HL-60/S4 treated with phorbol 12-myristate 13-acetate at 8.2 ng/mL for 4 days and 3 days (cell line): Measurements from ENCODE around the gene ATP2A1.
"Not testable (repeated sequence)": the region's sequence is repeated elsewhere in the genome, so short reads cannot be mapped to it uniquely, and the experiment has no call there.

Experiments
- in situ Hi-C: fragments of 300-500 bp; cut with MboI; formaldehyde crosslinking; loops from 2 replicates; pipeline ENCODE4 v1.15.0; 2022; ENCODE audit warnings: low sequenced_read_pairs

Gene ATP2A1

DNA sequence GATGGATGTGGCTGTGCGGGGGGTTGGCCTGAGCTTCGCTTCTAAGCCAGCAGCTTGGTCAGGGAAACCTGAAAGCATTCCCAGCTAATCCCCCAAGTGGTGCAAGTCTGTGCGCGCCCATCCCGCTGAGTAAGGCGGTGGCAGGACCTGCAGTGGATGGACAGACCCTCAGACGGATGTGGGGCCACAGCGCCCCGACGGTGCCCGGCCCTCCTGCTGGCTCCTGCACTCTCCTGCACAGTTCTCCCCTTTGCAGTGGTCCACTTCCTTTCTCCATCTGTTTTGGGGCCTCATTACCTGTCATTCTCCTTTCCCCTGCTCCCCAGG lies 2.3 kb downstream of the ATP2A1 start:
- in situ Hi-C loops, result no loop called here

DNA sequence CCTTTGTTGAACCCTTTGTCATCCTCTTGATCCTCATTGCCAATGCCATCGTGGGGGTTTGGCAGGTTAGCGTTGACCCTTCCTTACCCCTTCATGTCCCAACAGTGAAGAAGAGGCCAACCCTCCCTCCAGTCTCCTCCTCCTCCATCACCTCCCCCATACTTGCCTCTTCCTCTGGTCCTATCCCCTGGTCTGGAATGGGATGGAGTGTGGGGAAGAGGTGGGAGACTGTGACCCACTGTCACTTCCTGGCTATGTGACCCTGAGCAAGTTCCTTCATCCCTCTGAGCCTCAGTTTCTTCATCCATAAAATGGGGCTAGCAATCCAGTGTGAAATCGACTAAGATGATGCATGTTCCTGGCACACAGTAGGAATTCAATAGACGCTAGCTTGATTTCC lies 2.7 kb downstream of the ATP2A1 start:
- in situ Hi-C loops, result no loop called here

DNA sequence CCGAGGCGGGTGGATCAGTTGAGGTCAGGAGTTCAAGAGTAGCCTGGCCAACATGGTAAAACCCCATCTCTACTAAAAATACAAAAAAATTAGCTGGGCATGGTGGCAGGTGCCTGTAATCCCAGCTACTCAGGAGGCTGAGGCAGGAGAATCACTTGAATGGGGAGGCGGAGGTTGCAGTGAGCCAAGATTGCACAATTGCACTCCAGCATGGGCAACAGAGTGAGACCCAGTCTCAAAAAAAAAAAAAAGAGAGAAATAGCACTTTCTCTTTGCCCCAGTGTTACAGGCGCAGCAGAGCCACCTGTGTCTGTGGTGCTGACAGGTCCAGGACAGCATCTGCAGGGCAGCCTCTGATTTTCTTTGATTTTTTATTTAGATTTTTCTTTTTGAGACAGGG lies 3.3 kb downstream of the ATP2A1 start:
- in situ Hi-C loops, result not testable (repeated sequence)

DNA sequence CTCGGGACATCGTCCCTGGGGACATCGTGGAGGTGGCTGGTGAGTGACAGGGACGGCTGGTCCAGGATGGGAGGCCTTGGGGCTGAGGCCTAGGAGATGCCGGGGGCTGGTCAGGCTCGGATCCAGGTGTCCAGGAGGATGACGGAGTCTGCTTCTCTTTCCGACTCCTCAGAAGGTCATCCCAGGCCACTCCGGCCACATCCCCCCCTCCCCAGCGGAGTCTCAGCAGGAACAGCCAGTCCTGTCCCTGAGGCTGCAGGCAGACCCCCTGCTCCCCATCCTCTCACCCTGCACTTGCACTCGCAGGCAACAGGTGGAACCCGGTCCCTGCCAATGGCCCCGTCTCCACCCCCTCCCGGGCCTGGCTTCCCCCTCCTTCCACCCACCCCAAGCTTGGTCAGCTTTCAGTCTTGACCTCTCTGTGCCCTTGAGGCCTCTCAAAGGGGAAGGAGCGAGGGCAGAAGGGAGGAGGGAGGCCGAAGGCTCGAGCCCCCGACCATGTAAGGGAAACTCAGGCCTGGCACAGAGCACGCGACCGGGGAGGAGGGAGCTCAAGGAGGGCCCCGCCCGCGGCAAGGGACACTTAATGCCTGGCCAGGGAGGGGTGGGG lies 4.4 kb downstream of the ATP2A1 start:
- in situ Hi-C loops, result no loop called here

DNA sequence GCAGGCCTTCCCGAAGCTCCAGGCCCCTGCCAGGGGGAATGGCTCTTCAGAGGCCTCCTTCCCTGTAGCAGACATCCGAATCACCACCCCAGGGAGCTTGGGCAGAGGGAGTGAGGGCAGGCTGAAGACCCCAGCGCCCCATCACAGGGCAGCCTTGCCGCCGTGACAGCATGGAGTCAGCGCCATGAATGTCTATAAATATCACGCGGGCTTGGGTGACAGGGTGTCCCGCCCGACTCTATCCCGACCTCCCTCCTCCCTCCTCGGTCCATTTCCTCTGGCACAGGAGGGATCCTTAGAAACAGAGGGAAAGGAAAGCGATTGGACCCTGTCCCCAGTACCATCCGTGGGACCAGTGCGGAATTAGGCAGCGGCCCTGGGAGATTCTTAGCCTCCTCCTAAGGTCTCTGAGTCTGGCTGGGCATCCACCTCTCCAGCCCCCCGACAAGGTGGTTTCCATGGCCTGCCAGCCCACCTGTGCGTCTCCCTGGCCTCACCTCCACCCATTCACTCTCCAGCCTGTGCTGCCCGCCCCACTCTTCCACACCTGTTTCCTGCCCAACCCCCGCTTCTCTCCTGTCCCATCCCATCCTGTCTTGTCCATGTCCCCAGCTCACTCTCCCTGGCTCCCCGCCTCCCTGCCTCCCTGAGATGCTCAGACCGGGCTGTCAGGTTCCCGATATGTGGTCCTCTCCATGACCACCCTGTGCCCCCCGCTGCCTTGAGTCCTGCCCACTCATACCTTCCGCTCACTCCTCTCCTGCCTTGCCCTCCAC lies 5.1 kb downstream of the ATP2A1 start:
- in situ Hi-C loops, result no loop called here

GRCh38 chr16:28884045-28884444 lies 5.8 kb downstream of the ATP2A1 start:
- in situ Hi-C loops, result no loop called here

GRCh38 chr16:28886945-28887344 lies 8.7 kb downstream of the ATP2A1 start:
- in situ Hi-C loops, result no loop called here

DNA sequence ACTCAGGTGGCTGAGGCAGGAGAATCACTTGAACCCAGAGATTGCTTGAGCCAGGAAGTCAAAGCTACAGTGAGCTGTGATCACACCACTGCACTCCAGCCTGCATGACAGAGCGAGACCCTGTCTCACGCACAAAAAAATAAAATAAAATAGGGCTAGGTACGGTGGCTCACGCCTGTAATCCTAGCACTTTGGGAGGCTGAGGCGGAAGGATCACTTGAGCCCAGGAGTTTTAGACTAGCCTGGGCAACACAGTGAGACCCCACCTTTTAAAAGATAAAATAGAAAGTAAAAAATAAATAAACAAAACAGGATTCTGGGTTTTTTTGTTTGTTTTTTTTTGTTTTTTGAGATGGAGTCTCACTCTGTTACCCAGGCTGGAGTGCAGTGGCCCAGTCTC lies 12.1 kb downstream of the ATP2A1 start:
- in situ Hi-C loops, result not testable (repeated sequence)

DNA sequence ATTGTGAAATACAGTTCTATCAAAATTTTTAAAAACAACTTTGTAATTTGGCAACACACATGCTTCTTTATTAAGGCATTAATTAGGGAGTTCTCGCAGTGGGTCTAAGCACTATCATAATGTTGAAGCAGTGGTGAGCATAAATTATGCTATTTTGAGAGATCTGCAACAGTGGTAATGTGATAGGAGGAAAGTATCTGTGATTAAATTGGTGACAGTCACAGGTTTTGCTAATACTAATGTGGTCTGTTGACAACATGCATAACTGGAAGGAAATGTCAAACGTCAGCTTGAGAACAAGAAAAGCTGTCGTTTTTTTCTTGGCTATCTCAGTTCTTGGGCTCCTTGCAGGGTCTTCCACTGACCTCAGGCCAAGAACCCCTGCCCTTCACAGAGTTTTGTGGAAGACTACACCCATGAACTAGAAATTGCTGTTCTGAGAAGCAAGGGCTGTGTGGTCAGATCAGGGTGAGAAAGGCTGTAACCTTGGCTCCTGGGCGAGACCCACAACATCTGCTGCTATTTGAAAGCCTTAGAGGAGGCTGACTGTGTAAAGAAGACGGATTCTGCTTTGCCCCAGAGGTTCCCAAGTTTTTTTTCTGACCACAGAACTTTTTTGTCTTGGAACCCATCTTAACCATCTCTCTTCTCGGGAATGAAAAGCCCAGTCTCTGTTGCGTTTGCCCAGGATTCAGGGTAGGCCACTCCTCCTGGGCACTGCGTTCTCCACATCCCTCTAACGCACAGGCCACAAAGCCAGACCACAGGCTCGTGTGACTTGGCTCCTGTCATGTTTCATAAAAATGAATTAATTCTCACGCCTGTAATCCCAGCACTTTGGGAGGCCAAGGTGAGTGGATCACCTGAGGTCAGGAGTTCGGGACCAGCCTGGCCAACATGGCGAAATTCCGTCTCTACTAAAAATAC lies 13.9 kb downstream of the ATP2A1 start:
- in situ Hi-C loops, result no loop called here

DNA sequence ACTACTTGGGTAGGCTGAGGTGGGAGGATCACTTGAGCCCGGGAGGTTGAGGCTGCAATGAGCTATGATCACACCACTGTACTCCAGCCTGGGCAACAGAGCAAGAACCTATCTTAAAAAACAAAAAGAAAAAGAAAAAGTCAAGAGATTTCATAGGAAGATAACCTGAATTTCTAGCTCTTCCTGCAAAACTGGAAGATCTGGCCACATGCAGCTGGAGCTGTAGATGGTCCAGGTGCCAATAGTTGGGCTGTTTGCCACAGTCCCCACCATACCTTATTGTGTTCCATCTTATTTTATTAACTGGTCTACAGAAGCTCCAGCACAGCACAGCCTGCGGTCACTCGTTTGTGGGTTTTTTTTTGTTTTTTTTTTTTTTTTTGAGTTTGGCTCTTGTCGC lies 15.0 kb downstream of the ATP2A1 start:
- in situ Hi-C loops, result no loop called here

- in situ Hi-C loops, result no loop called here
Measured at GRCh38 chr16:28895609-28896008, 17.3 kb downstream of the ATP2A1 start.

DNA sequence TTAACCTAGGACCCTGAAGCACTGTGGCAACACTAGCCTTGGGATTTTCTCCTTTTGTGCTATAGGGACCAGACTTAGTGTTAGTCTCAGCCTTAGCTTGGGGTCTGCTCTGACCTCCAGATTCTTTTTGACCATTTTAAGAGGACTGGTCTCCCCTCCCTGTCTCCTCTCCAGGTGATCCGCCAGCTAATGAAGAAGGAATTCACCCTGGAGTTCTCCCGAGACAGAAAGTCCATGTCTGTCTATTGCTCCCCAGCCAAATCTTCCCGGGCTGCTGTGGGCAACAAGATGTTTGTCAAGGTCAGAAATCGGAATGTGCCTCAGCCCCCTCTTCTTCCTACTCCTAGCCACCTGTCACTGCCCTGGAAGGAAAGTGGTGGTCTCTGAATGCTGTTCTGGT lies 19.5 kb downstream of the ATP2A1 start:
- in situ Hi-C loops, result no loop called here

- in situ Hi-C loops, result no loop called here
Measured at GRCh38 chr16:28898266-28898665, 20.0 kb downstream of the ATP2A1 start.

GRCh38 chr16:28898942-28899341 lies 20.7 kb downstream of the ATP2A1 start:
- in situ Hi-C loops, result no loop called here

DNA sequence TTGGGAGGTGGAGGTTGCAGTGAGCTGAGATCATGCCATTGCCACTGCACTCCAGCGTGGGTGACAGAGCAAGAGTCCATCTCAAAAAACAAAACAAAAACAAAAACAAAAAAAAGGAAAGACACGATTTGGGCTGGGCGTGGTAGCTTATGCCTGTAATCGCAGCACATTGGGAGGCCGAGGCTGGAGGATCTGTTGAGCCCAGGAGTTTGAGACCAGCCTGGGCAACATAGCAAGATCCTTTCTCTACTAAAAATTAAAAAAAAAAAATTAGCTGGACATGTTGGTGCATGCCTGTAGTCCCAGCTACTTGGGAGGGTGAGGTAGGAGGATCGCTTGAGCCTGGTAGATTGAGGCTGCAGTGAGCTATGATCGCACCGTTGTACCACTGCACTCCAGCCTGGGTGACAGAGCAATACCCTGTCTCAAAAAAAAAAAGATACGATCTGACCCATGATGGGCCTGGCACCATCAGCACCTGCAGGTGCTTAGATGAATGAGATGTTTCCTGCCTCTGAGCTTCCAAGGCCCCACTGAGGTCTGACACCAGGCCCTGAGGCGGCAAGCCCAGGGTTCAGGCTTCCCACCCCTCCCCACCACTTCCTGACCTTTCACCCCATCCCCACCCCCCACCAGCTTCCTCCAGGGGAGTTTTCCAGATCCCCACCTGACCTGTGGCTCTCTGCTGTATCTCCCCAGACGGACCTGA lies 21.7 kb downstream of the ATP2A1 start:
- in situ Hi-C loops, result no loop called here

DNA sequence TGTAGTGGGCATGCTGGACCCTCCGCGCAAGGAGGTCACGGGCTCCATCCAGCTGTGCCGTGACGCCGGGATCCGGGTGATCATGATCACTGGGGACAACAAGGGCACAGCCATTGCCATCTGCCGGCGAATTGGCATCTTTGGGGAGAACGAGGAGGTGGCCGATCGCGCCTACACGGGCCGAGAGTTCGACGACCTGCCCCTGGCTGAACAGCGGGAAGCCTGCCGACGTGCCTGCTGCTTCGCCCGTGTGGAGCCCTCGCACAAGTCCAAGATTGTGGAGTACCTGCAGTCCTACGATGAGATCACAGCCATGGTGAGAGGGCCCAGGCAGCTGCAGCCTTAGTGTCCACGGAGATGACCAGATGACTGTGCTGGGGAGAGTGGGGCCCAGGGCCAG lies 22.3 kb downstream of the ATP2A1 start:
- in situ Hi-C loops, result no loop called here

DNA sequence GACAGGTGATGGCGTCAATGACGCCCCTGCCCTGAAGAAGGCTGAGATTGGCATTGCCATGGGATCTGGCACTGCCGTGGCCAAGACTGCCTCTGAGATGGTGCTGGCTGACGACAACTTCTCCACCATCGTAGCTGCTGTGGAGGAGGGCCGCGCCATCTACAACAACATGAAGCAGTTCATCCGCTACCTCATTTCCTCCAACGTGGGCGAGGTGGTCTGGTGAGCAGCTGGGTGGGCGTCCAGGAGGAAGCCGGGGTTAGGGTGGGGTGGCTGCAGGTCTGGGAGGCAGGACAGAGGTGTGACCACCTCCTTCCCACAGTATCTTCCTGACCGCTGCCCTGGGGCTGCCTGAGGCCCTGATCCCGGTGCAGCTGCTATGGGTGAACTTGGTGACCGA lies 23.6 kb downstream of the ATP2A1 start:
- in situ Hi-C loops, result no loop called here

GRCh38 chr16:28902909-28903308 lies 24.6 kb downstream of the ATP2A1 start:
- in situ Hi-C loops, result no loop called here

DNA sequence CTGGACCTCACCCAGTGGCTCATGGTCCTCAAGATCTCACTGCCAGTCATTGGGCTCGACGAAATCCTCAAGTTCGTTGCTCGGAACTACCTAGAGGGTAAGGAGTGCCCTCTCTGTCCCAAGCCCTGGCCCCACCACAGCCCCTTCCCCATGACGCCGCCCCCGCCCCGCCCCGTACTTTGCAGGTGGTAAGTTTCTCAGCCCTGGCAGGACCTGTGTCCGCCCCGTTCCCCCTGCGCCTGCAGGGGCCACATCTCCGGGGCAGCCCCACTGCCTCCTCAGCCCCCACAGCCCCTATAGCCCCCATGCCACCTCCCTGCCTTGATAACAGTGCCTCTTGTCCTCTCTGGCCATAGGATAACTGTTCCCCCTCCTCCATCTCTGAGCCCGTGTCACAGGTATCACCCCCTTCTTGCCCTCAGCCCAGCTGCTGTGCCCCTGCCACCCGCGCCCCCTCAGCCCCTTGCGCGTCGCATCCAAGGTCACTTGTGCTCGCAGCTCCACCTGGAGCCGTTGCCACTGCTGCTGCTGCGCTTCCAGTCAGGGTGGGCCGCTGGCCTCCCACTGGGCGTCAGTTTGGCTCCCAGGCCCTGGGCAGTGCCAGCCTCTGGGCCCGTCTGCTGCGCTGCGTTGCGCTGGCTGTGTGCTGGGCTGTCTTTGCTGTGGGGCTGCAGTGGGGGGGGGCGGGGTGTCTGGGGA lies 25.2 kb downstream of the ATP2A1 start:
- in situ Hi-C loops, result no loop called here

GRCh38 chr16:28904363-28904762 lies 26.1 kb downstream of the ATP2A1 start:
- in situ Hi-C loops, result no loop called here

DNA sequence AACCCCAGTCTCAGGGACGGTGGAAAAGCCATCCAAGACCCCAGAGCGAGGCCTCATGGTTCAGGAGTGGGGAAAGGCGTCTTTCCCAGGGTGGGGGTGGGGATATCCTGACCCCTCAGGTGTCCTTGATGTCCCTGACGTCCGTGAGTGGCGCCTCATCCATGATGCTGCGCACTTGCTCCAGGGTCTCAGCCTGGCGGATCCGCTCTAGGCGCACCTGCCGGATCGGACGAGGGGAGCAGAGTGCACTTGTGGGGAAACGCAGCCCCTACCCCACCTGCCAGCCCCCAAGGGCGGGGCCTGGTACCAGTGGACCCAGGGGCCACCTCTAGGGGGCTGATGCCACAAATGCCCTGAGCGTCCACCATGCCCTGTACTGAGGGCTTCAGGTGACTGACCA lies 26.5 kb downstream of the ATP2A1 start:
- in situ Hi-C loops, result no loop called here
